GM19468 (cell line): ENCODE results near the gene CAMKK2.
"Not testable (repeated sequence)": the region's sequence is repeated elsewhere in the genome, so short reads cannot be mapped to it uniquely, and the experiment has no call there.

ENCODE experiments used
- ATAC-seq: cut with Tn5 transposase; IDR thresholded peaks from one replicate; pipeline ENCODE4 v1.9.1; 2021; ENCODE audit warnings: mild to moderate bottlenecking, moderate library complexity, moderate number of reproducible peaks; ENCODE audit not compliant: unreplicated experiment; ENCODE audit errors: extremely low read depth

The CAMKK2 gene

DNA sequence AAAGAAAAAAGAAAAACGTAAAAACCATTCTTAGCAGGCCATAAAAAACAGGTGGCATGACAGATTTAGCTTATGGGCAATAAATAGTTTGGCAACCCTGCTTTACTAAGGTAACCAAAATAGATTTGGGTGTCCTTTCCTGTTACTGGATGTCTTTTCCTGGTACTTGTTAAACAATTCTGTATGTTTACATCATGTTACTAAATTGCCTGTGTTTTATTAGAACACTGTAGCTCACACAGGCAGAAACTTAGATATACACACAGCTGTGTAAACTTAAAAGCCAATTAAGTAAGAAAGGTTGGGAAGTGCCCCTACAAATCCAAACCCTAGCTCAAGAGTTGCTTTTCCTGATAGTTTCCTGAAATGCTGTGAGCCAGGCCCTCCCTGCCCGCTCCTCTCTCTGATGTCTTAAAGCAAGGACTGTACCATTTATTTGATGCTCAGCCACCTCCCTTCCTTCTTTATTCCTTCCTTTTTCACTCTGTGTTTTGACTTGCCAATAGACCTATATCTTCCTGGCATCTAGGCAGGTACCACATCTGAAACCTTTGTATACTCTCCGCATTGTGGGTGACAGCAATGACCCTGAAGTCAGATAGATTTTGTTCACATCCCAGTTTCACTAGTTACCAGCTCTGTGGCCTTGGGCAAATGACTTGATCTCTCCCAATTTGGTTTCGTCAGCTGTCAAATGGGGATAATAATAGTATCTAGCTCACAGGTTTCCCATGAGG, 3.7 kb upstream of the CAMKK2 start:
- no peak for ATAC-seq

DNA sequence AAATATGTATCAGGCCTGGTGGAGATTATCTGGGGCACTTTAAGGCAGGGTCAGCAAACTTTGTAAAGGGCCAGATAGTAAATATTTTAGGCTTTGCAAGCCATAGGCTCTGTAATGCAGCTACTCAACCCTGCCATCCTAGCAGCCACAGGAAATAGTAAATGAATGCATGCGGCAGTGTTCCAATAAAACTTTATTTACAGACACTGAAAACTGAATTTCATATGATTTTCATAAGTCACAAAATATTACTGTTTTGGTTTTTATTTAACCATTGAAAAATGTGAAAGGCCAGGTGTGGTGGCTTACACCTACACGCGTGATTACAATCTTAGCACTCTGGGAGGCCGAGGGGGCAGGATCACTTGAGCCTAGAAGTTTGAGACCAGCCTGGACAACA, 3.2 kb upstream of the CAMKK2 start:
- no peak for ATAC-seq

DNA sequence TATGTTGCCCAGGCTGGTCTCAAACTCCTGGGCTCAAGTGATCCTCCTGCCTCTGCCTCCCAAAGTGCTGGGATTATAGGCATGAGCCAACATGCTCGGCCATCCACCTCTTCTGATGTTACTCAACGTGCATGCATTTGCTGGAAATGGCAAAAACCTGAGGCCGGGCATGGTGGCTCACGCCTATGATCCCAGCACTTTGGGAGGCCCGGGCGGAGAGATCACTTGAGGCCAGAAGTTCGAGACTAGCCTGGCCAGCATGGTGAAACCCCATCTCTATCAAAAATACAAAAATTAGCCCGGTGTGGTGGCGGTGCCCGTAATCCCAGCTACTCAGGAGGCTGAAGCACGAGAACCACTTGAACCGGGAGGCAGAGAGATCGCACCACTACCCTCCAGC, 1.9 kb upstream of the CAMKK2 start:
- ATAC-seq = not testable (repeated sequence)

DNA sequence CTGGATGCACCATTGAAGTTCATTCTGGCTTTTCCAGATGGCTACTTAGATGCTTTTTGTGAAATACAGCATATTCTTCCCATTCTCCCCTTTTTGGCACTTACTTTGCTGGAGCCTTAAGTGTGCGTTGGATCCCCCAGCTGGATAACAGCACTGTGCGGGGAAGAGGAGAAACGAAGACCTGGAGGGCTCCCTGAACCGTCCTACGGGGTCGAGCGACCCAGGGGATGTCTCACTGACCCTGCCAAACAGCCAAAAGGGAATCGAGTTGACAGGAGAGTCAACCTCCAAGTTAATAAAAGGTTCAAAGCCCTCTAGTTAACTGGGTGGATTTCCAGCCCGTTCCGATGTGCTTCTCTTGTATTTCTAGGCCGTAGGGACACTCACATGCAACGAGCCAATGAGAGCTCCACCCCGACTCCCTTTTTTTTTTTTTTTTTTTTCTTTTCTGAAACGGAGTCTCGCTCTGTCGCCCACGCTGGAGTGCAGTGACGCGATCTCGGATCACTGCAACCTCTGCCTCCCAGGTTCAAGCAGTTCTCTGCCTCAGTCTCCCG, 1.0 kb upstream of the CAMKK2 start:
- no peak for ATAC-seq

DNA sequence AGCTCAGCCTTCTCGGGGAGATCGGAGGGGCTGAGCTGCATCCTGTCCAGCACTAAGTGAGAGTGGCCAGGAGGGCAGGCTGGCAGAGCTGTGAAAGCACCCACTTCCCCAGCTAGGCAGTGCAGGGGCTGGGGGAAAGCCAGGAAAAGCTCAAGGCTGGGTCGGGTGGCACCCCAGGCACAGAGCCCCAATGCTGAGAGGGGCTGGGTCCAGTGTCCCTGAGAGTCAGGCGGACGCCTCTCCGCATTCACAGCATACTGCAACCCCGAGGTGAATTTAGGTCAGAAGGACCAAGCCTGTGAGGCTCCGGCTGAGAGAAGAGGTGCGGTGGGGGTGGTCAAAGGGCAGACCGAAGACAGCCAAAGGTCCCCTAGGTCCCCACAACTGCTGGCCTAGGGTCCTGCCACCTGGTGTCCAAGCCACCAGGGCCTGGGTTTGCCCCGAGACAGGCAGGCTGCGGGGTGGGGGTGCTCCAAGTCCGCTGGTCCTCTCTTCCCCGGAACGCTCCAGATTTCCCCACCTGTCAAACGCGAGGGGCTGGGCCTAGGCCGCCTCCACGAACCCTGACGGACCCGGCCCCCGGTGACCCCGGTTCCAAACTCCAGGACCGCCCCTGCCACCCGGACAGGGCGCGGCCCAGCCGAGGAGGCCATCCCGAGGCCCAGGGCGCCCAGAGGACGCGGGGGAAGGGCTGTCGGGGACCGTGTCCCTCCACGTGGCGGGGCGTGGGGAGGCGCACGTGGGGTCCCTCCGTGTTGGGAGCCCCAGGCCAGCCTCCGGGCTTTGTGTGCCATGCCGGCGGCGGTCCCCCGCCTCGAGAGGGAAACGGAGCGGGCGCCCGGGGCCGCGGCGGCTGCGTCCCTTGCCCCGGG, 527 bp downstream of the CAMKK2 start:
- peak; percentile 20 for ATAC-seq

DNA sequence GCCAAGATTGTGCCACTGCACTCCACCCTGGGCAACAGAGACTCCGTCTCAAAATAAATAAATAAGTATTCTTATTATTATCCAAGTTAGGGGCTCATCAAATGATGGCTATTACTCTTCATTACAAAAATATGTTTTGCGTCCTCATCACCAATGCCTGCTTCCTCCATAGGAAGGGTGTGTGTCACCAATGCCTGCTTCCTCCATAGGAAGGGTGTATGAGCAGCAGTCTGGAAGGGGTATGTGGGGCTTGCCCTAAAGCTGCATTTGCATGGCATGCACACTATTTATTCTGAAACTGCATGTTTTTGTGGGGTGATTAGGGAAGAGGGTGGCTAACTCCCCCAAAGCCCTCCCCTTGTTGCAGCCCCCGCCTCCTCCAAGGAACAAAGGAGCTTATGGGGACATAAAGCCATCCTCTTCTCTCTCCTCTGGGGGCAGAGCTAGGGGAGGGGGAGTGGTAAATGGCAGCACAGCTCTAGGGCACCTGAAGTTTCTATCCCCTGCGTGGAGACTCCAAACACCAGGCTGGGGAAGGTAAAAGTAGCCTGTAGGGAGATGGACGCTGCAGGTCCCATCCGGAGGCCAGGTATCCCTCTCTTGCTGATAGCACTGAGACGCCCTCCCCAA, 1.3 kb downstream of the CAMKK2 start:
- no peak for ATAC-seq

DNA sequence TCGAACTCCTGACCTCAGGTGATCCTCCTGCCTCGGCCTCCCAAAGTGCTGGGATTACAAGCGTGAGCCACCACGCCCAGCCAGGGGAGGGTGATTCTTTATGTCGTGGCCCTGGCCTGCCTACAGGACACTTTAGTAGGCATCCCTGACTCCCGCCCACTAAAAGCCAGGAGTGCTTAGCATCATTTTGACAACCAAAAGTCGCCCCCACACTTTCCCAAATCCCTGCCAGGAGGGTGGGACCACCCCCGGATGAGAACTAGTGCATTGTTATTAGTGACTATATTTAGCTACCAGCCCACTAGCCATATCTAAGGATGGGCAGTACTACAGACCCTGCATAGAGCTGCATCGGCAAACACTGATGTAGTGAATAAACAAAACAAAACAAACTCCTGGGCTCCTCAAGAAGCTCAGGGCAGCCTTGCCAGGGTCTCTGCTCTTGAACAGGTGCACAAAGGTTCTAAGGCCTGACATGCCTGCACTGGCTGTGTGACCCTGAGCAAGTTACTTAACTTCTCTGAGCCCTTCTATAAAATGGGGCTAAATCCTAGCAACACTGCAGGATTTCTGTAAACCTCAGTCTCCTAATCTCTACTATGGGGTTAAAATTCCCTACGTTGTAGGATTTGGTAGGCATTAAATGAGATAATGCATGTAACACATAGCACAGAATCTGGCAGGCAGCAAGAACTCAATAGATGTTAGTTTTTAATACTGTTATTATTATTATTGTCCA, 2.2 kb downstream of the CAMKK2 start:
- no peak for ATAC-seq

DNA sequence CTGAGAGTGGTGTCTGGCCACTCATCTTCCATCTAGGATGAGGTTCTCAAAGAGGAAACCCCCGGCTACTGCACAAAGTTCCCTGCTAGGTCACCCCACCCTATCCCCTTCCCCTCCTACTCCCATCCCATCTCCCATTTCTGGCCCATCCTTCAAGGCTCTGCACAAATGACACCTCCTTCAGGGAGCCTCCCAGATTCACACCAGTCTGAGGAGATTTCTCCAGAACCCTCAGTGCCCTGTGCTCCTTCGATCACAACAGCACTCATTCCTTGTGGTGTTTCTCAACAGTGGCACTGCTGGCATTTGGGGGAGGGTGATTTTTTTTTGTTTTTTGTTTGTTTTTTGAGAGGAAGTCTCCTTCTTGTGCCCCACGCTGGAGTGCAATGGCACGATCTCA, 2.9 kb downstream of the CAMKK2 start:
- ATAC-seq = no peak

DNA sequence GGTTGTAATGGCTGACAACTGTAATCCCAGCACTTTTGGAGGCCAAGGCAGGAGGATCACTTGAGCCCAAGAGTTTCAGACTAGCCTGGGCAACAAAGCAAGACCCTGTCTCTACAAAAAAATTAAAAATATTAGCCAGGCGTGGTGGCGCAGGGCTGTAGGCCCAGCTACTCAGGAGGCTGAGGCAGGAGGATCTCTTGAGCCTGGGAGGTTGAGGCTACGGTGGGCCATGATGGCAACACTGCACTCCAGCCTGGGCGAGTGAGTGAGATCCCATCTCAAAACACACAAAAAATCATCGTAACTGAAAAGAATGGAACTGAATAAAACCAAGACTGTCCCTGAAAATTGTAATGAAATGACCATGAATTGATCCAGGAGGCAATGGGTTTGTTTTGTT, 6.1 kb downstream of the CAMKK2 start:
- no peak for ATAC-seq

DNA sequence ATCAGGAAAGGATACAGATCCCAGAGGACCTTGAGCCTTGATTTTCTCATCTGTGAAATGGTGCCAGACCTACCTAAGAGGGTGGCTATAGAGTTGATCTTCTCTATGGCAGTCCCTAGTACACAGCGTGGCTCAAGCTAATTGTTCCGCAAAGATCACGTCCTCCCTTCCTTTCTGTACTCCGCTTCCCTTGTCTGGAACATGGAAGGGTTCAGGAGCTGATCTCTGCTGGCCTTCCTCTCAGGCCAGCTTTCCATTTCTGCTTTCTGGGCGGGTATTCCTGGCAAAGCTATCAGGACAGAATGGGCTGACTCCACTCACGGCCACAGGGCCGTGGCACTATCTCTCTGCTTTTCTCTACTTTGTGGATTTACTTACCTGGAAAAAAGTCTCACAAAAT, 6.5 kb downstream of the CAMKK2 start:
- no peak for ATAC-seq

DNA sequence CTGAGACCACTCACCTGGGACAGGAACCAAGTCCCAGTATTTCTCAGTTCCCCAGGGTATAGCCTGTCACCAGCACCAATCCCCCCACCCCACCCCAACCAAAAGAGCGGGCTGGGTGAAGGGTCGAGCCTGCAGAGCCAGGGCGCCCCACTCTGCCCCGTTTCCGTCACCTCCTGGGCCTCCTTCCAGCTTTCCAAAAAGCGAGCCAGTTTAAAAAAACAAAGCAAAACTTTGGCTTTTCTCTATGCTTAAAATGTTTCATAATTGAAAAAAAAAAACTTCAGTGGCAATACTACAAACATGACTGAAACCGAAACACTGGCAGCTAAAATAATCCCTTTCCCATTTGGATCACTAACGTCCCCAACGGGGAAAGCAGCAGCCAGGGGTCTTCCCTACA, 7.5 kb downstream of the CAMKK2 start:
- no peak for ATAC-seq

DNA sequence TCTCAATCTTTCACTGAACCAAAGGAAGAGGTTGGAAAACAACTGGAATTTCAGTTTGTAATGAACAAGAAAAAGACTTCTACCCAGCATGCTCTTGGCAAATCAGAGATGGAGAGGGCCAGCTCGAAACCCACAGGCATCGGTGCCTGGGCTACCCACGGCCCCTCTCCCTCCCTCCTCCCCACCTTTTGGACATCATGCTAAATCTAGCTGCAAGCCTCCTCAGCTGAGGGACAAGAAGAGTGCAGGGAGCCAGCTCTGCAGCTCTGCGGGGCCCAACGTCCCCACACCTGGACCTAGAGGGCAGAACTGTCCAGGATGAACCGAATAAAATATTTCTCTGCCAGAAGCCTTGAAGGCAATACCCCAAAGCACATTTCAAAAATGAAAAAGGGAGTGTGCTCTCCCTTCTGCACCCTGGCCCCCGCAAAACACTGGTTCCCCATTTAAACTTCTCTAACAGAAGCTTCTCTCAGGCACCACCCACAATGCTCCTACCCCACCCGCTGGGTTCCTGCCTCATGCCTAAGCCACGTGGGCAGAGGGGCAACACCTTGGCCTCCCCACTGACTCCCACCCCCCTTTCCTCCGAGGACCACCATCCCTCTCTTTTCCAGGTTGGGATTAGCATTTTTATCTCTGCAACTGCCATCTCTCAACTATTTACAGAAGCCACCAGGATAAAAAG, 8.2 kb downstream of the CAMKK2 start:
- ATAC-seq = no peak

DNA sequence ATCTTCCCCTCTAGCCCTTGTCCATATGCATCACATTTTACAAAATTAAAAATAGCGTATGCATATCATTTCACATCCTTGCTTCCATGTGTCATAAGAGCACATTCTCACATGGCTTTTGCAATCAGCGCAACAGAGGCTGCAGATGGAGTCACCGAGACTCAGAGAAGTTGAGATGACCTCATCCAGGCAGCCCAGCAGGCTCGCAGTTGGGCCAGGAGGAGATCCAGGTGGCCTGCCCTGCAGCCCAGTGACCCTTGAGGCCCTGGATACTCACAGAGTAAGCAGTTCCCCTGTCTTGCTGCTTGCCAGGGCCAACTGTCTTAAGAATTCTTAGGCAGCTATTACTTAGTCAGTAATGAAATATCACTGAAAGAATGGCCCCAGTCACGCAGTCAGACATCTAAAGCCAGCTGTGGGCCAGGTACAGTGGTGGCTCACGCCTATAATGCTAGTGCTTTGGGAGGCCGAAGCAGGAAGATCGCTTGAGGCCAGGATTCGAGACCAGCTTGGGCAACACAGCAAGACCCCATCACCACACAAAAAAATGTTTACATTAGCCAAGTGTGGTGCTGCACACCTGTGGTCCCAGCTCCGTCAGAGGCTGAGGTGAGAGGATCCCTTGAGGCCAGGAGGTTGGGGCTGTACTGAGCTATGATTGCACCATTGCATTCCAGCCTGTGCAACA, 9.1 kb downstream of the CAMKK2 start:
- no peak for ATAC-seq

DNA sequence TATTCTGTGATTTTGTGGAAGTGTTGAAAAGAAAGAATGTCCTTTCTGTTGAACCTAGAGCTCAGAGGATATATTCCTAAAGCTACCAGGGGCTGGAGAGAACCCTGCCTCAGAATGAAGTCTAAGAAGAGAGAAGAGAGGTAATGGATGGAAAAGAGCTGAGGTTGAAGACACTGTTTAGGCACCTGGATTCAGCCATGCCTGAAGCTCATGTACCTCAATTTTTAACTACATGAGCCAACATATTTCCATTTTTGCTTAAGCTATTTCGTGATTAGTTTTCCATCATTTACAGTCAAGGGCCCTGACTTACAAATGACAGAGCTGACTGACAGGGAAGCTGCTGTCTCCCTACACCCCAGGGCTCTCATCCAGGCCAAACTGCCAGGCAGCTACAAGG, 10.7 kb downstream of the CAMKK2 start:
- no peak for ATAC-seq

DNA sequence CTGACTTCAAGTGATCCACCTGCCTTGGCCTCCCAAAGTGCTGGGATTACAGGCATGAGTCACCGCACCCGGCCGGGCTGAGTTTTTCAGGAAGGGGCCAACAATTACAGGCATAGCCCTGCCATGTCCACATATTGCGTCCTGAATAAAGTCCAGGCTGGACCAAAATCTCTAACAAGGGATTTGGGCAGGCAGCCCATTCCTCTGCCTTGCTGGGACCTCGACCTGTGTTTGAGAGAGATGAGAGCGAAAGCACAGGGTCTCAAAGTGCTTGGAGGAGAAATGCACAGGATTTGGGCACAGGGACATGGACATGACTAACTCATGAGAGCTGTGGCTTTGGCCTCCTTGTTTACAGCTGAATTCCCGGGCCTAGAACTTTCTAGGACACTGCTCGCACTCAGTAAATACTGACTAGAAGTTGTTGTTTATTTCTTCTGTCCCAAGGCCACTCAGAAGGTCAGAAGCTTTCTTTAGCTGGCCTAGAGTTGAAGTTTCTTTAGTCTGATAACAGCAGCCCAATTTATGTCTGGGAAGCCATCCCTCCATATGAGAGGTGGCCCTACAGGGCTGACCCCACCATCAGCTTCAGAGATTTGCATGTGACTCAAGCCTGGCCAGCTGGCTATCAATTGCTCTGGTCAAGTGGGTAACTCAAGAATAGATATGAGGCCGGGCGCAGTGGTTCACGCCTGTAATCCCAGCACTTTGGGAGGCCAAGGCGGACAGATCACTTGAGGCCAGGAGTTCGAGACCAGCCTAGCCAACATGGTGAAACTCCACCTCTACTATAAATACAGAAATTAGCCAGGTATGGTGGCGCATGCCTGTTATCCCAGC, 11.7 kb downstream of the CAMKK2 start:
- ATAC-seq = no peak

DNA sequence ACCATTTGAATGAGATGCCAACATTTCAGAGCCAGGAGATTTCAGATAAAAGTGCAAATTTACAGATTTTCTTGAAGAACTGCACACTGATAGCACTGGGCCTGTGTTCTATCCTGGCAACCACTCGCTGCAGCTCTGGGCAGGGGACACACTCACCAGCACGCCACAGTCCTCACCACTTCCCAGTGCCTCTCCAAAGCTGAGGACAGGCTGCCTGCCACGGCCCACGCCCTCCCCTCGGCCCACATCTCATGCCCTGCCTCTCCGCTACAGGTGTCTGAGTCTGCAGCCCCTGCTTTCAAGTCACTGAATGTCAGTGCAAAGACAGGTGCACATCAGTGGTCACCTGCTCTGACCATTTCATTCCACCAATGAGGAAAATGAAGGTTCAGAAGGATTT, 12.7 kb downstream of the CAMKK2 start:
- ATAC-seq = no peak

DNA sequence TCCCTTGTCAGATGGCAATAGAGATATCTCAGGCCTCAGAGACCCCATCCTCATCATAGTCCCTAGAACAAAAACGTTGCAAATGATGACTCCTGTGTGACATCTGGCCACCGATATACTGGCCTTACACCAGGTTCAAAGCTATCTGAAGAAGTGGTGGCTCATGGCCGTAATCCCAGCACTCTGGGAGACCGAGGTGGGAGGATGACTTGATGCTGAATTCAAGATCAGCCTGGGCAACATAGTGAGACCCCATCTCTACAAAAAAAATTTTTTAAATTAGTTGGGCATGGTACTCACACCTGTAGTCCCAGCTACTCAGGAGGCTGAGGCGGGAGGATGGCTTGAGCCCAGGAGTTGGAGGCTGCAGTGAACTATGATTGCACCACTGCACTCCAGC, 13.1 kb downstream of the CAMKK2 start:
- ATAC-seq = no peak

DNA sequence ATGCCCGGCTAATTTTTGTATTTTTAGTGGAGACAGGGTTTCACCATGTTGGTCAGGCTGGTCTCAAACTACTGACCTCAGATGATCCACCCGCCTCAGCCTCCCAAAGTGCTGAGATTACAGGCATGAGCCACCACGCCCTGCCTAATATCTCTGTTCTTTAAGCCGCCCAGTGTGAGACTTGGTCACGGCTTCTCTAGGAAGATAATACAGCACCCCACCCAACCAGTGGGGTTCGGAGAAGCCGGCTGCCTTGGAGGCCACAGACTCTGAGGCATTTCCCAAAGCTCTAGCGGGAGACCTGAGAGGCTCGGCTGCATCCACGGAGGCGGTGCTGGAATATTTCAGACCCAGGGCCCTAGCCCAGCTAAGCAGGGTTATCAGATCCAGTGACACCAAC, 13.6 kb downstream of the CAMKK2 start:
- ATAC-seq = not testable (repeated sequence)
